Activated CD8-positive, alpha-beta memory T cell treated with anti-CD3 and anti-CD28 coated beads for 48 hours (primary cell): ENCODE measurements around the gene PHKB.
"Not testable (repeated sequence)": the region's sequence is repeated elsewhere in the genome, so short reads cannot be mapped to it uniquely, and the experiment has no call there.

Source experiments
- DNase-seq, 3 experiments: peaks; one replicate each; pipeline ENCODE4 v3.0.0-alpha.2; 2020; ENCODE audit warnings: low read depth in 2 of 3, low spot score in 2 of 3

Gene PHKB

DNA sequence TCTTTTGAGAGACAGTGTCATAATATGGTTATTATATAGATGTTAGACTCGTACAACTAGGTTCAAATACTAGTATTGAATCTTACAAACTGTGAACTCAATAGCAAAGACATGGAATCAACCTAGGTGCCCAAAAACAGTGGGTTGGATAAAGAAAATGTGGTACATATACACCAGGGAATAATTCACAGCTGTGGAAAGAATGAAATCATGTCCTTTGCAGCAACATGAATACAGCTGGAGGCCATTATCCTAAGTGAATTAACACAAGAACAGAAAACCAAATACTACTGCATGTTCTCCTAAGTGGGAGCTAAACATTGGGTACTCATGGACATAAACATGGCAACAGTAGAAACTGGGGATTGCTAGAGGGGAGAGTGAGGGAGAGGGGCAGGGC, 8.1 kb downstream of the PHKB start:
- DNase-seq = no peak

DNA sequence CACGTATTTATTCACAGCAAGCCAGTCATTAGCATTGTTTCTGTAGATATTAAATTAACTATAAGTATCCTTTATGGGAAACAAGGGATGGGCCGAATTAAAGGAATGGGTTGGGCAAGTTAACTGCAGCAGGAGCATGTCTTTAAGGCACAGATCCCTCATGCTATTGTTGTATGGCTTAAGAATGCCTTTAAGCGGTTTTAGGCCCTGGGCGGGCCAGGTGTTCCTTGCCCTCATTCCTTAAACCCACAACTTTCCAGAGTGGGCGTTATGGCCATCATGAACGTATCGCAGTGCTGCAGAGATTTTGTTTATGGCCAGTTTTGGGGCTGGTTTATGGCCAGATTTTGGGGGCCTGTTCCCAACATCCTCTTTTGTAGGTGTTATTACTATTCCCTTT, 9.1 kb downstream of the PHKB start:
- no peak for DNase-seq

DNA sequence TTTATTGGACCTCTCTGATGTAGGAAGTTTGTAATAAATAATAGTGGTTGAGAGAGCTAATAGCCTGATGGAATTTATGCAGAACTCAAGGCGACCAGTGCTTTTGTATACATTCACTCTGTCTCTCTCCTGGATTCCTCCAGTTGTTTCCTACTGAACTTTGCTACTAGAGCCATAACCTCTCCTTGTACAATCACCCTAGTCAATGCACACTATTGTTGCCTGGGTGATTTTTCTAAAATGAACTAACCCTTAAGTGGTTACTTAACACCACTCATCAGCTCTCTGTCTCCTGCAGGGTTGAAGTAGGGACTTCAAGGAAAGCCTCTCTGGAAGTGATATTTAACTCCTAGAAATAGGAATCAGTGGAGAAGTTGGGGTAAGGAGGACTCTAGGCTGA, 9.7 kb downstream of the PHKB start:
- DNase-seq = no peak

DNA sequence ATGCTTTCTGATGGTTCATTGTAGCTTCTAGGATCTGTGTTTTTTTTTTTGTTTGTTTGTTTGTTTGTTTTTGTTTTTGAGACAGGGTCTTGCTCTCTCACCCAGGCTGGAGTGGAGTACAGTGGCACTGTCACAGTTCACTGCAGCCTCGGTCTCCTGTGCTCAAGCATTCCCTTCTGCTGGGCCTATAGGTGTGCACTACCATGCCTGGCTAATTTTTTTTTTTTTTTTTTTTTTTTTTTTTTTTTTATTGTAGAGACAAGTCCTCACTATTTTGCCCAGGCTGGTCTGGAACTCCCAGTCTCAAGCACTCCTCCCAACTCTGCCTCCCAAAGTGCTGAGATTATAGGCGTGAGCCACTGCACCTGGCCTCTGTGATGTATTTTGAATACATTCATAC, 11.9 kb downstream of the PHKB start:
- DNase-seq = not testable (repeated sequence)

DNA sequence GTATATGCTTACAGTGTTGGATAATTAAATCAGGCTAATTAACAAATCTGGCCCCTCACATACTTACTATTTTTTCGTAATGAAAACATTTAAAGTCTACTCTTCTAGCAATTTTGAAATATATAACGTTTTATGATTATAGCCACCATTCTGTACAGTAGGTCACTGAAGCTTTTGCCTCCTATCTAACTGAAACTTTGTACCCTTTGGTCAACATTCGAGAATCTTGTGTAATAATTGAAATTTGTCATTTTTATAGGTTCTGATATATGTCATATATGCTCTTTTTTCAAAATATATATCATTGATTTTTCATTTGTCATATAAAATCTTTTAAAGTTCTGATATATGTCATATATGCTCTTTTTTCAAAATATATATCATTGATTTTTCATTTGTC, 12.7 kb downstream of the PHKB start:
- DNase-seq = no peak

DNA sequence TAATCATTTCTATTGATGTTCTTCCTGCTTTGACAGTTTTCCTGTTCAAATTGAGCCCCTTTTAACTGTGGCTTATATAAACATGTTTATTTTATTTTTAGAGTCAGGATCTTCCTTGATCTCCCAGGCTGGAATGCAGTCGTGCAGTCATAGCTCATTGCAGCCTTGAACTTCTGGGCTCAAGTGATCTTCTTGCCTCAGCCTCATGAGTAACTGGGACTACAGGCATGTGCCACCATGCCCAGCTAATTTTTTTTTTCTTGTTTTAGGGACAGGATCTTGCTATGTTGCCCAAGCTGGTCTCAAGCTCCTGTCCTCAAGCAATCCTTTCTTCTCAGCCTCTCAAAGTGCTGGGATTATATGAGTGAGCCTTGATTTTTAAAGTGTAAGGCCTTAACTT, 14.7 kb downstream of the PHKB start:
- DNase-seq = no peak

DNA sequence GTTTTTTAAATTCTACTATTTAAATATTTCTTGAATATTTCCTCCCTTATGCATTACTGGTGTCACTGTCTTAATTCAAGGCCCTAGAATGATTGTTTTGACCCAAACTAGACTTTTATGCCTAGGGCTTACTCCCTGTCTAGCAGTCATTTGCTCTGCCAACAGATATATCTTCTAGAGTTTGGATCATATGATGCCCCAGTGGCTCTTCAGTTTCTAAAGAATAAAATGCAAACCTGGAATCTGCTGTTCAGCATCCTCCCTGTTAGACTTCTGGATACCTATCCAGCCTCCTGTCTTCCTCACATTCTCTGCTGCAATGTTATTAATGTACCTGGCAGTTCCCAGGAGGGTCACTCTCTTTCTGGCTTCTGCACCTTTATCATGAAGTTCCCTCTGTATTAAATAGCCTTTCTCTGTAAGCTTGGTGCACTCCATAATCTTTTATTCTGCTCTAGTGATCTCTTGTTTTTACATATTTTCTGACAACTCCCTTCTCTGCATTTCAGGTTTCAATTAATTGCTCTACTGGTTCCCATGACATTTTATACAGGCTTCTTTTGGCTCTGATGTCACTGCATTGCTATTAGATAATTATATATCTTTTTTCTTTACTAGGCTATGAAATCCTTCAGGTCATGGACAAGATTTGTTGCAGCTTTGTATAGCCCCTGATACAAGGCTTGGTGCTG, 15.7 kb downstream of the PHKB start:
- DNase-seq = no peak

DNA sequence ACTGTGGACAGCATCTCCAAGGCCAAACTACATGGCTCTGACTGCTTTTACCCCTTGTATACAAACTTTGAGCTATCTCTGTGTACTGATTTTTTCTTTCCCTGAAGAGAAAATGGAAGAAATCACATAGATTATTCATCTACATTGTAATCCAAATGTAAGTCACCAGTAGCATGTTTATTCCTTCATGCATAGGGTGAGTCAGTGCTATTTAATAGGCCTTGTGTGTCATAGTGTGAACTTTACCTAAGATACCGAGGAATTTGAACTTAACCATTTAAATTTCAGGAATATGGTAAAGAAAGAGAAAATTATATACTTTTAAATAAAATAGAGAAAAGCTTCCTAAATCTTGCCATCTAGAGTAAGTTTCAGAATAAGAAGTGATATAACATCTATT, 16.5 kb downstream of the PHKB start:
- no peak for DNase-seq

DNA sequence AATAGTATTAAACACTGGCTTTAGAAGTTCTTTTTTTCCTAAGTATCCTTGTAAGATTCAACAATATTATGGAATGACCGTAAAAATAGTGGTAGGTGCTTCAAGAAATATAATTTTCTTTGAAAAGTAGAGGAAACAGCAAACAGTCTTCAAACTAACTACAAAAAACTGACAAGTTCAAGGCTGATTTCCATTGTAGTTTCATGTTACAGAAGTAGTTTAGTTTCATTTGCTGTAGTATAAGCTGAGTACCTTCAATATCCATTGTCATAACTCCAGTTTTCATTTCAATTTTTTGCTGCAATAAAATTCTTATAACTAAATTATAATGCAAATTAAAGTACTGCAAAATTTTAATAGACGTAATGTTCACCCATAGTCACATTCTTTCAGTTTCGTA, 19.3 kb downstream of the PHKB start:
- DNase-seq = no peak

DNA sequence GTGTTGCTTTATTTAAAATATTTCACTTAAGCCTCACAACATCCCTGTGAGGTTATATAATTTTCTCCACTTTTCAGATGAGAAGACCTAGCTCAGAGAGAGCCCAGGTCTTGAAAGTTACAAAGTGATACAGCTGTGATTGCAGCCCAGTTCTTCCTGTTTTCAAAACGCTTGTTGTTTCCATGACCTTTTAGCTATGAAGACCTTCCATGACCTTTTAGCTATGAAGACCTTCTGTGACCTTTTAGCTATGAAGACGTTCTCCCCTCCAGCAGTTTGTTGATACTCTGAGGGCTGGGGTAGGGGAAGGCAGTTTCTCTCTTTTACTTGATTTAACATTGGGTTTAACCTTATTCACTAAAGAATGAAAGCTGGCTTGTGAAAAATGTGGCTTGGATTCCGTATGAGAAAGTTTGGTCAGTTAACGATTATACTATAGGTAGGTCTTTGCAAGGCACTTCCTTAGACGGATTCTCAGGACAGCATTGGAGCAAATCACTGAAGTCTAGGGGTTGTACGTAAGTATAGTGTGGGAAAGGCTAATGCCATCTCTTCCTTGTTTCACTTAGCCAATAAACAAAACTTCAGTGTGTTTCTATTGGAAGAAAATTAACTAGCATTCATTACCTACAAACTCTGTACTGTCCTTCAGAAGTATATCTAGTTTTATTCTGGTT, 20.7 kb downstream of the PHKB start:
- no peak for DNase-seq

DNA sequence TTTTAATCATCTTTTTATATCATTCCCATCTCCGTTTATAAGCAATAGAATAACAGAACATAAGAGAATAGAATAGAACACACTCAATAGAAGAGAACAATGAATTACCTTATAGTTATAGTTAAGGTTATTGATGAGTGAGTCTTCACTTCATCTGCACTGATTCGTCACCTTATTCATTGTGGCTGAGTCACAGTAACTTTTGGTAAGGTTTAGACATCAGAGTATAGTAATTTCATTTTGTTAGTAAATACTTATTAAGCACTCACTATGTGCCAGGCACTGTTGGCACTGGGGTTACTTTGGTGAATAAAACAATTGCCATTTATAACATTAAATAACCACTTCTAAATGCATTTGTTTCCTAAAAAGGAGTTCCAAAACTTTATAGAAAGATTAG, 22.5 kb downstream of the PHKB start:
- no peak for DNase-seq

DNA sequence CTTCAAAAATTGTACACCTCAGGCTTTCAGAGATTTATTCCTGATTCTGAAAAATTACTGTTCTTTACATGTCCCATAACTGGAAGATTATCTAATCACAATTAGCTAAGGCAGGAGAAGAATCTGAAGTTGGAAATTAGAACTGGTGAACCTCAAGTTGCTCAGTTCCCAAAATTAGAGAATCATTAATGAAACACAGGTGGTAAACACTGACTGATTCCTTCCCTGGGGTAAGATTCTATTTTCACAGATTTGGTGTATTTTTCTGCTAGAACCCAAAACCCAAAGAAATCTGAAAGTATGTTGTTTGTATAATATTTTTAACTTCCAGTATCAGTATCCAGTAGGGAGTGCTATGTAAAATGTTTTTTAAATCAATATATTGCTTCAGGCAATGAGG, 25.7 kb downstream of the PHKB start:
- no peak for DNase-seq

DNA sequence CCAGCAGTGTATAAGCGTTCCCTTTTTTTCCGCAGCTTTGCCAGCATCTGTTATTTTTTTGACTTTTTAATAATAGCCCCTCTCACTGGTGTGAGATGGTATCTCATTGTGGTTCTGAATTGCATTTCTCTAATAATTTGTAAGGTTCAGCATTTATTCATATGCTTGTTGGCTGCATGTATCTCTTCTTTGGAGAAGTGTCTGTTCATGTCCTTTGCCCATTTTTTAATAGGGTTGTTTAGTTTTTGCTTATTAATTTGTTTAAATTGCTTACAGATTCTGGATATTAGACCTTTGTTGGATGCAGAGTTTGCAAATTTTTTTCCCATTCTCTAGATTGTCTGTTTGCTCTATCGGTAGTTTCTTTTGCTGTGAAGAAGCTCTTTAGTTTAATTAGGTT, 26.9 kb downstream of the PHKB start:
- no peak for DNase-seq

DNA sequence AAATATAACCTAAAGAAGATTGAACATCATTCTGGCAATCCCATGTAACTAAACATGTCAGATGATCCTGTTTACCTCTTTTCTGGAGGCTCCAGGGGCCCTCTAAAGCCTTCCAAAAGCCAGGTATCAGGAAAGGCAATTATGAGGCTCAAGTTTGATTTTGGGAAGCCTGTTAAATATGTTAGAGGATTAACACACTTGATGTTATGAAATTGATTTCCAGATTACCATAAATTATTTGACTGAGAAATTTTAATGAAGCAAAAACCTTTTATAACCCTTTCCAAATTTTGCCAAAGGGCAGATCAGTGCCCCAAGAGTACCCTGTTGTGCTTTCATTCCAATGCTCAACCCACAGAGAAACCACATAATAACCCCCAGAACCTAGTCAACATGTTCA, 29.3 kb downstream of the PHKB start:
- no peak for DNase-seq

DNA sequence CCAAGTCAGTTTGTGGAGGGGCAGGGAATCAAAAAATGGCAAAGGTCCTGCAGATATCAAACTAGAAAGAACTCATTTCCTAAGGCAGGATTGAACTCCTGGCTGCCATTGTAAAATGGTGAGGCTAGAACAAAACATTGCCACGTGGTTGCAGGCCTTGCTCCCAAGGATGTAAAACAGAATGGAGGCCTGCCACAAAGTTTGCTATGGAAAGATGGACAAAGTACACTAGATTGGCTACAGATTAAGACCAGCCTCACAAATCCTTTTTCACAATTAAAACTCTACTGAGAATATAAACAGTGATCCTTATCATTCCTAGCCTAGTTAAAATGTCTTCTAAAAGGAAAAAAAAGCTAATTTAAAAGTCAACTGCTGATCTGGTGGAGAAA, 30.9 kb downstream of the PHKB start:
- DNase-seq = no peak

DNA sequence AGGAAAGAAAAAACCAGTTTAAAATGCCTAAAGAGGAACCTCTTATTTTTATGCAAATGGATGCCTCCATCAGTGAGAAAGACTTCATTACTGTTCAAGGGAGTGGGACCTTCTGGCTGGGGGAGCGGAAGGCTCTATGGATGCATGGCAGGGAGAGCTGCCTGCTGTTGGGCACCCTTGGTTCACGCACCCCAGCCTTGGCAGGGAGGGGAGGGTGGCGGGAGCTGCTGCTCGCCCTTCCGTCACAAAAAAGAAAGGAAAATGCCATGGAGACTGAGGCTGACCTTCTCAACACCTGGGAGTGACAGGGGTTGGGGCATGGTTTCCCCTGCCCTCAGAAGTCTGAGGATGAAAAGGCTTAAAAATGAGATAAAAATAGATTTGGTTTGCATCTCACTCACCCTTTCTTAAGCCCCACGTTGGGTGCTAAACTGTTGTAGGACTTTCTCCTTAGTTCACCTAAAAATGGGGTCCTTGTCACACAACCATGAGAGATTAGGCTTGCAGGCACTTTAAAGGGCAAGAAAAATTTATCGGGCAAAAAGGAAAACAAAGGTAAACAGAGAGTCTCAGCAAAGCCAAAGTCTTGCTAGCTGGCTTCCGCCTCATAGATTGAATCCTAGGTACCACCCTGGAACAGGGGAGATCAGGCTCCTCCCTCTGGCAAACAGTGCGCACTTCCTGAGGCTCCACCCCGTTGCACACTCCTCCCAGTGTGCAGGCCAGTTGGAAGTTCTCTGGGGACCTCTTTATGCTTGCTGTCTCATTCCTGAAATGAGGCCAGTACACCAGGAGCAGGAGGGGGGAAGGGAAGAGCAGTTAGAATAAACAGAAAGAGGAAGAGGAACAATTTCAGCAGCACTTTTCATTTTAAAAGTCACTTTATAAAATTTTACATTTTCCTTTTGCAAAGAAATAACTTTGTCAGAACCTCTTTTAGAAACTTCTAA, 31.6 kb downstream of the PHKB start:
- DNase-seq = no peak

DNA sequence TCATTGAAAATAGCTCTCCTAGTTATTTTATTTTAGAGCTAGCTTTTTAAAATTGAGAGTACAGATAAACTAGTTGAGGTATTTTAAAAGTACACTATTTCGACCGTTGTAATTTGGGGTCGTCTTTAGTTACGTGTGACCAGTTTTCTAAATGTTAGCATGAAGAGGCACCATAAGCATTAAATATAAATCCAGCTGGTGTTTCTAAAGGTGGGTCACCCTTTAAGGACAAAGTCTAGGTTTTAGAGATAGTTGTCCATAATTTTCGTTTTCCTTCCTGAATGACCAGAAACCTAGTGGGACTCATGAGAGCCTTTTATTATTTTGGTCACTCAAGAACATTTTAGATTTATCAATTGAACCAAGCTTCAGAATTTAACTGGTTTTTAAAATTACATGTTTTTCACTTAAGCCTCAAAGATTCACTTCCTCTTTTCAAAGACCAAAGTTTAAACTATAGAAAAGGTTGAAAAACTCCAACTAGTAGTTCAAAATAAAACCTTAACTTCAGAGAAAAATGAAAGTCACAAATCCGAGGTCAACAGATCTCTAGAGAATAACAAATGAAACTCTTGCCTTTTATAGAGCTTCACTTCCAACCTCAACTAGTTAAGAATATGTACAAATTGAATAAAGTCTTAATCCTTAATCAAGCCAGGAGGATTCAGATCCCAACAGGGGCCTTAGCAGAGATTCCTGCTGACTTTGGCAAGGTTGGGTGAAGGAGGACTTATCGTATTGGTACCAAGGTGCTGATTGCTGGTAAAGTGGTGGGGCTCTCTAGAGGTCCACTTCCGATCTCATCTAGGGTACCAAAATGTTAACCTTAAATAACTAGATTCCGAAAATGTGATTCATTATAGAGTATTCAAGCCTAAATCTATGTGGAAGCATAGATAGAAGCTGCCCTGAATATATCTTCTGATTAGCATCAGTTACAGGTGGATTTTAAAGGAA, 32.5 kb downstream of the PHKB start:
- no peak for DNase-seq

DNA sequence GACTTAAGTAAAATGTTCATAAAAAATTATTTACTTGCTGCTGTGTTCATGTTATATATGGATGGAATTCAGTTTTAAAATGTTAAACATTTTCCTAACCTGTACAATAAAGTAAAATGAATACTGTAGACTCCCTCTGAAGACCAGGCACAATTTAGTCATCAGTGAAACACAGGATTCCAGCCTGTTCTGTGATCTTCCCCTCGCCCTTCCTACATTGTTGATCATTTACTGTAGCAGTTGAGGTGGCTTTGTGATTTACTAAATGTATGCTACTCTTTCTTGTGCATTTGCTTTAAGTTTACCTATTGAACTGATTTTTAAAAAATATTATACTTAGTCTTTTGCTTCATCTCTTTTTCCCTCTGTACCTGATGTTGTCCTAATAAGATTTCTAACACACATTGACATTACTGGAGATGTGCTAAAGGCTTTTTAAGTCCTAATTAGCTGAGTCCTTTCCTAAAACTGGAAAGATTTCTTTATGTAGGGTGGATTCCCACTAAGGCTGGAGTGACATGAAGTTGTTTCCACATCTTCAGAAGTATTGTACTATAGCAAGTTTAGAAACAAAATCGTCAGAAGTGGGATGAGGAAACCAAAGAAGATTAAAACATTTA, 38.1 kb downstream of the PHKB start:
- no peak for DNase-seq

DNA sequence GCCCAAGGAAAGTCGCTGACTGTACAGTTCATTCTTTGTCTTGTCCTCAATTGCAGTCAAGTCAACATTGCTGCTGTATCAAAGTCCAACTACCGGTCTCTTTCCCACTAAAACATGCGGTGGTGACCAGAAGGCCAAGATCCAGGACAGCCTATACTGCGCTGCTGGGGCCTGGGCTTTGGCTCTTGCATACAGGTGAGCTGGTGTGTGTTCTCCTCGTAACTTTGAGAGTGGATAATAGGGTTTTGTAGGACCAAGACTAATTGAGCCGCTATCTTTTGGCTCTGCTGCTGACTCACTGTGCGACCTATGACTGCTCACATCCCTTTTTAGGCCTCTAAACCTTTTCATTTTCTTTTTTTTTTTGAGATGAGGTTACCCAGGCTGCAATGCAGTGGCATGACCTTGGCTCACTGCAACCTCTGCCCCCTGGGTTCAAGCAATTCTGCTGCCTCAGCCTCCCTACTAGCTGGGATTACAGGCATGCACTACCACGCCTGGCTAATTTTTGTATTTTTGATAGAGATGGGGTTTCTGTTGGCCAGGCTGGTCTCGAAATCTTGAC, 38.7 kb downstream of the PHKB start:
- no peak for DNase-seq

DNA sequence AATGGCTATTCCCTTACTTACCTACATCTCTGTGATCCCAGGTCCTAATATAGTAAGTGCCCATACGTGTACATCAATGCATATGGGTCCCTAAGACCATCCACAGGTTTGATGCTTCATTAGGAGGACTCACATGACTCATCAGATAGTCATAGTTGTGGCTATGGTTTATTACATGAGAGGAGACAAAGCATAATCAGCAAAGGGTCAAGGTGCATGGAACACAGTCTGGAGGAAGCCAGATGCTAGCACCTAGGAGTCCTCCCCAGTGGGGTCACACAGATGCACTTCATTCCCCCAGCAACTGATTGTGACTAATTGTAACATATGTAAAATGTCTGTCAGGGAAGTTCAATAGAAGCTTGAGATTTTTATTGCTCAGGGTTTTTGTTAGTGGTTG, 42.8 kb downstream of the PHKB start:
- no peak for DNase-seq
